ENCODE data around the gene MAST2. TPM values are rescaled to one million over a fixed set of nuclear protein-coding genes. Genes with fewer than 3 reads are reported as not detected.

Gene MAST2
- polyA plus RNA-seq, 1 experiment: 24.7 TPM

DNA sequence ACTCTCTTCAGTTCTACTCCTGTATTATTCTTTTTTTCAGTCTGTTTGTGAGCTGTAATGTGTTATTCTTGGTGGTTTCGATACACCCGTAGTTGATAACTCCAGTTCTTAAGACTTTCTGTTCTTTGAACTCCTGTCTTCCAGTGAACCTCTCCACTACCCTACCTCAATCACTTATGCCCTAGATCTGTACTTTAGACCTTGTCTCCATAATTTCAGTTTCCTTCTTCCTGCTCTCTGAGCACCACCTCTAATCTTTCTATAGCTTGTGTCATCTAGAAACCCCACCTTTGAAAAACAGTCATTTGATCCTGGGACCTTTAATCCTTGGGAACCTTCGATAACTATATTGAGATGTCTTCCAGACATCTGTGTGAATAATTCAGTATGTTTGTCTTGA, 169.7 kb downstream of the MAST2 start:
- peaks cover 3% of the 10 kb centered on the region; the same call in 1 of the 2 replicates for H3K9me3 ChIP-seq (ENCODE audit: control insufficient read depth, insufficient read depth, low read length)
- no peak overlapping the region for H3K27ac ChIP-seq (ENCODE audit: low read depth, low read length)
- TF ChIP-seq, protein P1, sequence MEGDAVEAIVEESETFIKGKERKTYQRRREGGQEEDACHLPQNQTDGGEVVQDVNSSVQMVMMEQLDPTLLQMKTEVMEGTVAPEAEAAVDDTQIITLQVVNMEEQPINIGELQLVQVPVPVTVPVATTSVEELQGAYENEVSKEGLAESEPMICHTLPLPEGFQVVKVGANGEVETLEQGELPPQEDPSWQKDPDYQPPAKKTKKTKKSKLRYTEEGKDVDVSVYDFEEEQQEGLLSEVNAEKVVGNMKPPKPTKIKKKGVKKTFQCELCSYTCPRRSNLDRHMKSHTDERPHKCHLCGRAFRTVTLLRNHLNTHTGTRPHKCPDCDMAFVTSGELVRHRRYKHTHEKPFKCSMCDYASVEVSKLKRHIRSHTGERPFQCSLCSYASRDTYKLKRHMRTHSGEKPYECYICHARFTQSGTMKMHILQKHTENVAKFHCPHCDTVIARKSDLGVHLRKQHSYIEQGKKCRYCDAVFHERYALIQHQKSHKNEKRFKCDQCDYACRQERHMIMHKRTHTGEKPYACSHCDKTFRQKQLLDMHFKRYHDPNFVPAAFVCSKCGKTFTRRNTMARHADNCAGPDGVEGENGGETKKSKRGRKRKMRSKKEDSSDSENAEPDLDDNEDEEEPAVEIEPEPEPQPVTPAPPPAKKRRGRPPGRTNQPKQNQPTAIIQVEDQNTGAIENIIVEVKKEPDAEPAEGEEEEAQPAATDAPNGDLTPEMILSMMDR (IDR thresholded peaks at IDR 0.05; ENCODE audit: low read depth, low read length): no peak
- CTCF ChIA-PET: no interaction called here
- POLR2A ChIA-PET: no interaction called here
- H3K4me3 ChIP-seq (ENCODE audit: low read depth, low read length): no peak overlapping the region
- no peaks in the 10 kb centered on the region for H3K27me3 ChIP-seq (ENCODE audit: control insufficient read depth, insufficient read depth, low read length)
- DNase-seq (ENCODE audit: low read depth, low spot score): no peak

DNA sequence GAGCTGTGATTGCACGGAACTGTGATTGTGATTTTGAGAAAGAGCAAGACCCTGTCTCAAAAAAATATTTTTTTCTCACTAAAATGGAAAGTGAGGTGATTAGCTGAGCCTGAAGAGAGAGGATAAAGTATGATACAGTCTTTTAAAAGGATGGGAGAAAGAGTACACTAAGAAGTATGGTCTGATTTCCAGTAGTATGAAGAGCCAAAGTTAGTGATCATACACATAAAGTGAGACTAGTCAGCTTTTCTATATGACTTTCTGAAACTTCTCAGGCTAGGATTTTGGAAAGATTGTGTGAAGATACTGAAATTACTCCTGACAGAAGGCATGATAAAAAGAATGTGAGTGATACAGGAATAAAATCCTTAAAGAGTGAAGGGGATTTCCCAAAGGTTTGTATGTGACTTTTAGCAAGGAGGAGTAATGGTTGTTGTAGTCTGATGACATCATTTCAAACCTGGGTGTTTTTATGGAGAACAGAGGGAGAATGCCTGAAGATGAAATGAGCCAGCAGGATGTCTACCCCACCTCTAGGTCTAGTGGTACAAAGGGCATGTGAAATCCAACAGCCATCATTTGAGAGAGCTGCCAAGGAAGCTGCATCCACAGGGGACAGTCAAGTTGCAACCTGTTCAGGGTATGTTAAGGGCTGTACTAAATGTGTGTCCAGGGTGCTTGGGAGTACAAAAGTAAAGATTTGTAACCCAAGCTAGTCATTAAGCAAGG, 171.3 kb downstream of the MAST2 start:
- Histone ChIP-seq H3K27ac (ENCODE audit: low read depth, low read length) (no peak overlapping the region), H3K9me3 (ENCODE audit: control insufficient read depth, insufficient read depth, low read length) (peaks cover 3% of the 10 kb centered on the region; the same call in 1 of the 2 replicates), H3K27me3 (ENCODE audit: control insufficient read depth, insufficient read depth, low read length) (no peaks in the 10 kb centered on the region), H3K4me3 (ENCODE audit: low read depth, low read length) (no peak overlapping the region)
- TF ChIP-seq, protein P1 (IDR thresholded peaks at IDR 0.05; ENCODE audit: low read depth, low read length): no peak
- POLR2A ChIA-PET: interaction anchor here (0.7 kb wide), 1 partner anchor 424 kb away, joined by 3 read pairs; the partner anchor contains the start of gene AKR1A1
- CTCF ChIA-PET: no interaction called here
- DNase-seq (ENCODE audit: low read depth, low spot score): no peak

- TF ChIP-seq, protein P1 (IDR thresholded peaks at IDR 0.05; ENCODE audit: low read depth, low read length): no peak
- Histone ChIP-seq H3K9me3 (ENCODE audit: control insufficient read depth, insufficient read depth, low read length) (no peaks in the 10 kb centered on the region), H3K4me3 (ENCODE audit: low read depth, low read length) (no peak overlapping the region), H3K27ac (ENCODE audit: low read depth, low read length) (no peak overlapping the region), H3K27me3 (ENCODE audit: control insufficient read depth, insufficient read depth, low read length) (no peaks in the 10 kb centered on the region)
- CTCF ChIA-PET: no interaction called here
- no peak for DNase-seq (ENCODE audit: low read depth, low spot score)
- POLR2A ChIA-PET: no interaction called here
Observed at GRCh38 chr1:45976623-45977022, 173.2 kb downstream of the MAST2 start.

GRCh38 chr1:45979074-45979777, 175.8 kb downstream of the MAST2 start:
- CTCF ChIA-PET: no interaction called here
- POLR2A ChIA-PET: interaction anchor here (0.5 to 0.7 kb wide), 2 partner anchors 107 to 458 kb away, joined by 3 read pairs; partner anchors contain the start of gene PRDX1
- Histone ChIP-seq H3K4me3 (ENCODE audit: low read depth, low read length) (no peak overlapping the region), H3K27me3 (ENCODE audit: control insufficient read depth, insufficient read depth, low read length) (no peaks in the 10 kb centered on the region), H3K27ac (ENCODE audit: low read depth, low read length) (no peak overlapping the region), H3K9me3 (ENCODE audit: control insufficient read depth, insufficient read depth, low read length) (no peaks in the 10 kb centered on the region)
- DNase-seq (ENCODE audit: low read depth, low spot score): peak; percentile 30
- TF ChIP-seq, protein P1 (IDR thresholded peaks at IDR 0.05; ENCODE audit: low read depth, low read length): no peak

GRCh38 chr1:45979778-45980176, 176.4 kb downstream of the MAST2 start:
- ChIA-PET CTCF (no interaction called here), POLR2A (interaction anchor here (0.7 kb wide), 1 partner anchor 458 kb away, joined by 3 read pairs; the partner anchor contains the start of gene PRDX1)
- H3K9me3 ChIP-seq (ENCODE audit: control insufficient read depth, insufficient read depth, low read length): no peaks in the 10 kb centered on the region
- H3K27ac ChIP-seq (ENCODE audit: low read depth, low read length): no peak overlapping the region
- TF ChIP-seq, protein P1 (IDR thresholded peaks at IDR 0.05; ENCODE audit: low read depth, low read length): no peak
- H3K4me3 ChIP-seq (ENCODE audit: low read depth, low read length): no peak overlapping the region
- DNase-seq (ENCODE audit: low read depth, low spot score): no peak
- no peaks in the 10 kb centered on the region for H3K27me3 ChIP-seq (ENCODE audit: control insufficient read depth, insufficient read depth, low read length)
